B cell (primary cell): ENCODE data around the gene MED25. TPM values are rescaled to one million over a fixed set of nuclear protein-coding genes. Genes with fewer than 3 reads are reported as not detected.

Experiments
- ATAC-seq: fragments of 200-7000 bp; cut with Tn5 transposase; one replicate; pipeline ENCODE4 v1.10.0; 2021; ENCODE audit warnings: low read depth, mild to moderate bottlenecking, moderate number of reproducible peaks, moderate library complexity
- CTCF ChIA-PET: fragments of 350-600 bp; sonication (Branson Sonifier 250); formaldehyde crosslinking; loops from one replicate; lab custom pipeline; 2021; ENCODE audit warnings: antibody characterized with exemption, inconsistent platforms; lab: Charles Lee
- POLR2A ChIA-PET: fragments of 350-600 bp; sonication (Branson Sonifier 250); formaldehyde crosslinking; loops from one replicate; lab custom pipeline; 2021; ENCODE audit warnings: antibody characterized with exemption; lab: Charles Lee
- DNase-seq: peaks from one replicate; pipeline ENCODE4 v3.0.0; 2013
- H2AFZ ChIP-seq: 2 replicates; pipeline ENCODE4 v1.6.1; 2012; ENCODE audit warnings: mild to moderate bottlenecking, low read depth, low read length; ENCODE audit not compliant: insufficient read depth, poor library complexity, severe bottlenecking
- H3K27ac ChIP-seq, 2 donors: 1 replicate in 1 of 2; 2 replicates in 1 of 2; pipeline ENCODE4 v1.5.1; 2012 to 2013; ENCODE audit warnings: low read length in 2 of 2, mild to moderate bottlenecking in 2 of 2, moderate library complexity in 1 of 2
- H3K27me3 ChIP-seq, 4 experiments: fragments of 200-600 bp in 1 of 4; sonication (generic) in 1 of 4; replicated peaks in 1 of 4; 1 replicate in 2 of 4; 2 replicates in 2 of 4; pipeline versions ENCODE4 v1.6.1 to v1.7.0; 2013 to 2016; ENCODE audit warnings: low read length in 3 of 4, mild to moderate bottlenecking in 2 of 4, mixed read lengths in 1 of 4, moderate library complexity in 1 of 4; ENCODE audit not compliant: insufficient read depth in 4 of 4, control insufficient read depth in 3 of 4; ENCODE audit errors: control extremely low read depth in 1 of 4
- H3K36me3 ChIP-seq, 2 experiments: replicated peaks in 1 of 2; 1 replicate in 1 of 2; 2 replicates in 1 of 2; pipeline versions ENCODE4 v1.6.1 to v1.7.1; 2013; ENCODE audit warnings: low read length in 1 of 2; ENCODE audit not compliant: insufficient read depth in 2 of 2, control insufficient read depth in 1 of 2; ENCODE audit errors: control extremely low read depth in 1 of 2, extremely low read depth in 1 of 2
- H3K4me1 ChIP-seq, 2 donors: fragments of 200-600 bp in 1 of 2; sonication (generic) in 1 of 2; 1 replicate in 1 of 2; 2 replicates in 1 of 2; pipeline versions ENCODE4 v1.5.1 to v1.6.1; 2013 to 2017; ENCODE audit warnings: low read length in 2 of 2; ENCODE audit not compliant: control insufficient read depth in 2 of 2, insufficient read depth in 2 of 2
- H3K4me2 ChIP-seq: replicated peaks from 2 replicates; pipeline ENCODE3; 2012; ENCODE audit warnings: mild to moderate bottlenecking, low read depth, low read length; ENCODE audit not compliant: poor library complexity, severe bottlenecking
- H3K4me3 ChIP-seq, 5 experiments: fragments of 200-600 bp in 1 of 5; sonication (generic) in 1 of 5; 1 replicate in 3 of 5; 2 replicates in 2 of 5; pipeline versions ENCODE4 v1.5.1 to v1.7.0; 2011 to 2016; ENCODE audit warnings: low read length in 4 of 5, mild to moderate bottlenecking in 4 of 5, low read depth in 2 of 5, control low read depth in 1 of 5, moderate library complexity in 1 of 5; ENCODE audit not compliant: insufficient read depth in 1 of 5; ENCODE audit errors: control extremely low read depth in 1 of 5, extremely low read depth in 1 of 5
- H3K79me2 ChIP-seq: fragments of 200-600 bp; sonication (generic); one replicate; pipeline ENCODE4 v1.6.0; 2016; ENCODE audit warnings: low read length; ENCODE audit not compliant: control insufficient read depth, insufficient read depth
- H3K9ac ChIP-seq: fragments of 200-600 bp; sonication (generic); 2 replicates; pipeline ENCODE4 v1.6.1; 2017; ENCODE audit warnings: mild to moderate bottlenecking, low read length, moderate library complexity
- H3K9me3 ChIP-seq, 3 donors: one replicate each; pipeline versions ENCODE4 v1.6.1 to v1.7.1; 2013; ENCODE audit warnings: low read length in 2 of 3; ENCODE audit not compliant: control insufficient read depth in 2 of 3, insufficient read depth in 1 of 3; ENCODE audit errors: control extremely low read depth in 1 of 3
- H4K20me1 ChIP-seq: 2 replicates; pipeline ENCODE4 v1.6.0; 2012; ENCODE audit warnings: mild to moderate bottlenecking, low read length; ENCODE audit not compliant: insufficient read depth, control insufficient read depth, poor library complexity, severe bottlenecking
- H3K27ac Mint-ChIP-seq: one replicate; pipeline ENCODE4 v1.8.0; 2021; ENCODE audit warnings: mixed read lengths
- H3K27me3 Mint-ChIP-seq: one replicate; pipeline ENCODE4 v1.8.0; 2021; ENCODE audit warnings: mixed read lengths
- H3K4me1 Mint-ChIP-seq: one replicate; pipeline ENCODE4 v1.8.0; 2021; ENCODE audit warnings: mixed read lengths
- H3K4me3 Mint-ChIP-seq: one replicate; pipeline ENCODE4 v1.8.0; 2021; ENCODE audit warnings: mixed read lengths
- H3K9me3 Mint-ChIP-seq: one replicate; pipeline ENCODE4 v1.8.0; 2022; ENCODE audit warnings: mixed read lengths; ENCODE audit not compliant: insufficient read depth
- CTCF ChIP-seq: fragments of 200-600 bp; IDR thresholded peaks from one replicate; pipeline ENCODE4 v1.8.0; 2022; ENCODE audit warnings: antibody characterized with exemption, mild to moderate bottlenecking
- WGBS: methylation state at CpG from one replicate; pipeline ENCODE4 v1.1.5; 2013; ENCODE audit warnings: missing lambda C conversion rate; ENCODE audit not compliant: insufficient coverage; 5-methylcytosine and 5-hydroxymethylcytosine counted together
- intact Hi-C: fragments of 100-400 bp; cut with micrococcal nuclease; formaldehyde crosslinking; loops from one replicate; pipeline ENCODE4 v1.10.0; 2022
- polyA plus RNA-seq: library from polyadenylated mRNA; depleted of rRNA; stranded (reverse); fragments of >200 nt; gene quantifications from 2 replicates; pipeline ENCODE4 v1.2.3, GENCODE V29; 2012
- total RNA-seq, 2 donors: library from RNA; stranded (reverse); fragments of 120-200 nt in 1 of 2; gene quantifications; 1 replicate in 1 of 2; 2 replicates in 1 of 2; pipeline versions ENCODE4 v1.2.3 to v1.2.4, GENCODE V29; 2013 to 2022

MED25 gene
- total and polyA plus RNA-seq, 2 donors (not counting 1 experiment from before 2014, with no cell fraction given): 93.0 to 126 TPM

GRCh38 chr19:49850487-49851342, 32.6 kb downstream of the MED25 start, which contains the start of gene PTOV1:
PTOV1 (plus strand) TSS chr19:49851159.
- H3K27ac Mint-ChIP-seq: peak within 1 kb of the TSS; percentile 98
- H3K9me3 ChIP-seq: peaks cover 0 to 6% (median 0%) of the 10 kb centered on the region in 3 donors
- H4K20me1 ChIP-seq: peaks cover 41% of the 10 kb centered on the region
- CTCF ChIA-PET: interaction anchor here (0.7 to 1.4 kb wide), 8 partner anchors 9 to 43 kb away, joined by 3 to 5 read pairs (median 4); partner anchors contain the start of genes AKT1S1, FUZ and TBC1D17
- peaks cover 35% of the 10 kb centered on the region for H3K79me2 ChIP-seq
- peaks cover 48% of the 10 kb centered on the region for H3K4me1 Mint-ChIP-seq
- peak within 1 kb of the TSS; percentile 93 for H3K4me3 Mint-ChIP-seq
- H3K4me3 ChIP-seq: peak within 1 kb of the TSS; percentile 73 to 95 (median 89)
- POLR2A ChIA-PET: interaction anchor here (0.9 to 4.8 kb wide), 12 partner anchors 8 to 260 kb away, joined by 3 to 40 read pairs (median 6); partner anchors contain the start of genes AKT1S1, AP2A1, FUZ and MED25
- ATAC-seq: peak; percentile 82
- H2AFZ ChIP-seq: peak within 1 kb of the TSS; percentile 85
- 2% methylated on average over 97 of the region's 98 CpGs for WGBS
- TF ChIP-seq CTCF: no peak
- H3K36me3 ChIP-seq: peaks cover 0 to 10% of the 10 kb centered on the region in 2 experiments
- no peaks in the 10 kb centered on the region for H3K27me3 ChIP-seq
- no peaks in the 10 kb centered on the region for H3K27me3 Mint-ChIP-seq
- DNase-seq: peak; percentile 93
- no peaks in the 10 kb centered on the region for H3K9me3 Mint-ChIP-seq
- H3K4me2 ChIP-seq: peak within 1 kb of the TSS; percentile 83
- peak within 1 kb of the TSS; percentile 96 for H3K9ac ChIP-seq
- peak within 1 kb of the TSS; percentile 91 to 95 for H3K27ac ChIP-seq
- peaks cover 30 to 49% of the 10 kb centered on the region in 2 donors for H3K4me1 ChIP-seq
- intact Hi-C loops: loop anchor here (1.0 kb wide), 5 partner anchors 17 to 84 kb away; partner anchors contain the start of genes FUZ, MED25 and PNKP
